Testis (tissue), 2 donors: ENCODE results near the gene CYB561.

ENCODE experiments used
- POLR2A ChIP-seq: fragments of 450-650 bp; IDR thresholded peaks from one replicate; pipeline ENCODE4 v1.6.1; 2017; ENCODE audit warnings: antibody characterized with exemption, mild to moderate bottlenecking, moderate library complexity
- TF ChIP-seq, protein P1 (sequence below), 3 experiments: fragments of 450-650 bp in 2 of 3; fragments of 200-600 bp in 1 of 3; sonication (generic) in 1 of 3; IDR thresholded peaks; one replicate each; pipeline ENCODE4 v1.5.1; 2016 to 2019; ENCODE audit warnings: antibody characterized with exemption in 3 of 3, mild to moderate bottlenecking in 2 of 3, moderate library complexity in 1 of 3

- TF ChIP-seq, protein P1, sequence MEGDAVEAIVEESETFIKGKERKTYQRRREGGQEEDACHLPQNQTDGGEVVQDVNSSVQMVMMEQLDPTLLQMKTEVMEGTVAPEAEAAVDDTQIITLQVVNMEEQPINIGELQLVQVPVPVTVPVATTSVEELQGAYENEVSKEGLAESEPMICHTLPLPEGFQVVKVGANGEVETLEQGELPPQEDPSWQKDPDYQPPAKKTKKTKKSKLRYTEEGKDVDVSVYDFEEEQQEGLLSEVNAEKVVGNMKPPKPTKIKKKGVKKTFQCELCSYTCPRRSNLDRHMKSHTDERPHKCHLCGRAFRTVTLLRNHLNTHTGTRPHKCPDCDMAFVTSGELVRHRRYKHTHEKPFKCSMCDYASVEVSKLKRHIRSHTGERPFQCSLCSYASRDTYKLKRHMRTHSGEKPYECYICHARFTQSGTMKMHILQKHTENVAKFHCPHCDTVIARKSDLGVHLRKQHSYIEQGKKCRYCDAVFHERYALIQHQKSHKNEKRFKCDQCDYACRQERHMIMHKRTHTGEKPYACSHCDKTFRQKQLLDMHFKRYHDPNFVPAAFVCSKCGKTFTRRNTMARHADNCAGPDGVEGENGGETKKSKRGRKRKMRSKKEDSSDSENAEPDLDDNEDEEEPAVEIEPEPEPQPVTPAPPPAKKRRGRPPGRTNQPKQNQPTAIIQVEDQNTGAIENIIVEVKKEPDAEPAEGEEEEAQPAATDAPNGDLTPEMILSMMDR (IDR thresholded peaks at IDR 0.05), result no peak
- TF ChIP-seq POLR2A, result no peak
These were observed 25.0 kb downstream of the CYB561 start for GRCh38 chr17:63420868-63421680.
